ENCODE measurements around the gene FAM237A.

The FAM237A gene

DNA sequence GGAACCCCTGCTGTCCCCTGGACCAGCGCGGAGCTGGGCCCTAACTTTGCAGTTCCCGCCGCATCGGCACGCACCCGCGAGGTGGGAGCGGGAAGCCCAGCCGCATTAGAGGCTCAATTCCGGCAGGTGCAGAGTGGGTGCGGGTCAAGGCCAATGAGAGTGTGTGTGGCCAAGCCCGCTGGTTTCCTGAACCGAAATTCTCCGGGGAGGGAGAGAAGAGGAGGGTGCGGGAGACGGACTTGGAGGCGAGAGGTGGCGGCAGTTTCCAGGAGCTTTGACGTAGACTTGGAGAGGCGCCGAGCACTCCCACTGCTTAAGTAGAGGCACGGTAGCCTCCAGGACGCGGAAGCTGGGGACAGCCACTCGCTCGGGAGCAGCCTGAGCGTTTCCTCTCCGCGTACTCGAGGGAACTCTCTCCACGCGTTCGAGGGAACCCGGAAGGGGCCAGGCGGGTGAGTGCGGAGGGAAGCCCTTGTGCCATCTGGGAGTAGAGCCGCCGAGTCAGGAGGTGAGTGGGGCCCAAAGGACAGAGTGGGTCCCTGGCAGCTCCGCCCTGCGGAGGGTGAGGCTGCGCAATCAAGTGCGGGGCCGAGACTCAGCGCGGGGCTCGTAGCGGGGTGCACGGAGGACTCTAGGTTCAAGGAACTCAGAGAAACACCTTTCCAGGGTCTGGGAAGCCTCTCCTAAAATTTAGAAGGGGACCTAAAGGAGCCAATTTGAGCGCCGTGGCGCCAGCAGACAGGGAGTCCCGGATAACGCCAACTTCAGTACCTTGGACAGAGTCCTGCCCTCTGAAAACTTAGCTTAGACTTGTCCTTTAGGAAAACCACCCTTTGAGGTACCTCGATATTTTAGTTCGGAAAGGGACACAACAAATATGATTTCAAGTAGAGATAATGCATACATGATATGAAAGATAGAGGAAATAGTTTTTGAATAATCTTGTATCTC lies at the start of gene FAM237A:
Gene FAM237A, plus strand, starts transcription at position 413 of the 951 bp plus-strand sequence. CDS start 1,750 bp downstream, outside the sequence.
- no peak within 1 kb of the TSS for H3K27ac ChIP-seq
- no peak for TF ChIP-seq CTCF (IDR thresholded peaks at IDR 0.05)
- TF ChIP-seq ZFX (IDR thresholded peaks at IDR 0.05; ENCODE audit: borderline replicate concordance): no peak

GRCh38 chr2:206597717-206598218 lies 44.5 kb upstream of the FAM237A start:
- no peak overlapping the region for H3K27ac ChIP-seq
- TF ChIP-seq CTCF (IDR thresholded peaks at IDR 0.05) (no peak), ZFX (IDR thresholded peaks at IDR 0.05; ENCODE audit: borderline replicate concordance) (no peak)

DNA sequence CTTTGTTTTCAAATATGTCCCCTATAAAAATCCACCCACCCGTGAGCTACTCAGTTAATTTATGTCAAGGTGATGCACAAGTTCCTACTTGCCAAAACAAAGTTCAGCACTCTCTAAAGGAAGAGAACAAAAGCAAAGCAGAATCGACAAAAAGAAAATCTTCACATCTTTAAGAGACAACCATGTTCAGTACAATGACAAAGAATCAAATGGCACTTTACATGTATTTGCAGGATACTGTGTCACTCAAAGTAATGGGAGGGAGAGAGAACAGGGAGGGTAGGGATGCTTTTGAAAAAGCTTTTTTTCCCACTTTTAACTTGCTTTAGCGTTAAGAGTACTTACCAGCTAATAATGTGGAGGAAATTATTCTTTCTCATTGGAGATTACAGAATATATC lies 39.0 kb upstream of the FAM237A start:
- no peak for TF ChIP-seq CTCF (IDR thresholded peaks at IDR 0.05)
- no peak for TF ChIP-seq ZFX (IDR thresholded peaks at IDR 0.05; ENCODE audit: borderline replicate concordance)
- H3K27ac ChIP-seq: no peak overlapping the region

DNA sequence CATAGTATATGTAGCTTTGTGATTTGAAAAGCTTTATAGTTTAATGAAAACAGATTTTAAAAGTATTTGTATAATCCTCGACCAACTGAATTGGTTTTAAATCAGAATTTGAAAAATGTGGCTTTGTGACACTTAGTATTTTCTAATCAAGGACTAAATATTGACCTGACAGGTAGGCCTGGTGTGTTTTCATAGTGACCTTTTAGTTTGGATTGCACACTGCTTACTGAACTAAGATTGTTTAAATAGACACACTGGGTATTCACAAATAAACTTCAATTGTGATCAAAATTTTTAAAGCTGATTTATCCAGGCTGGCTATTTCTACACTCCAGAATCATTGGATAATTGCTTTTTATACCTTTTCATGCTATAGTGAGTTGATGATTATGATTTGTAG lies 31.8 kb upstream of the FAM237A start:
- TF ChIP-seq CTCF (IDR thresholded peaks at IDR 0.05) (no peak), ZFX (IDR thresholded peaks at IDR 0.05; ENCODE audit: borderline replicate concordance) (no peak)
- H3K27ac ChIP-seq: no peak overlapping the region

DNA sequence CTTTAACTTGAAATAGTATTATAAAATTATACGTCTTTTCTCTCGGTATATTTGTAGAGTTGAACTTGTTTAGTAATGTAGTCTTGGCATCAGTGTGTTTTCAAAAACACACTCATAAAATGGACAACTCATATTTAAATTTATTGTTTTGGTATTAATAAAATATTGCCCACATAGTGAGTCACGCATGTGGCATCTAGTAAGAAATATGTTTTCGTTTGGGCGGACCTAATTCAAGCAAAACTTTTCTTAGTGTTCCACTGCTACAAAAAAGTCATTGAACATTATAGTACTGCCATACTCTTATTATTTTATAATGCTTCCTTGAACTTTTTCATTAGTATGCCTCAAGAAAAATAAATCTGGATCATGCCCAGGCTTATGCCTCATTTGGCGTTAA lies 31.1 kb upstream of the FAM237A start:
- H3K27ac ChIP-seq: no peak overlapping the region
- TF ChIP-seq CTCF (IDR thresholded peaks at IDR 0.05) (no peak), ZFX (IDR thresholded peaks at IDR 0.05; ENCODE audit: borderline replicate concordance) (no peak)

- no peak for TF ChIP-seq CTCF (IDR thresholded peaks at IDR 0.05)
- no peak for TF ChIP-seq ZFX (IDR thresholded peaks at IDR 0.05; ENCODE audit: borderline replicate concordance)
- H3K27ac ChIP-seq: no peak overlapping the region
Observed at GRCh38 chr2:206611736-206612135, 30.6 kb upstream of the FAM237A start.

- TF ChIP-seq CTCF (IDR thresholded peaks at IDR 0.05) (no peak), ZFX (IDR thresholded peaks at IDR 0.05; ENCODE audit: borderline replicate concordance) (no peak)
- no peak overlapping the region for H3K27ac ChIP-seq
Observed at GRCh38 chr2:206614811-206615210, 27.5 kb upstream of the FAM237A start.

Measured in 22Rv1 (cell line).